ENCODE measurements around the gene DLX2. TPM values are rescaled to one million over a fixed set of nuclear protein-coding genes. Genes with fewer than 3 reads are reported as not detected.
A peak's percentile ranks its signal among the peaks of the same experiment; 100 is the strongest.

The DLX2 gene
- total and polyA plus RNA-seq, 2 of the 13 experiments (the other 11 are each of a cell fraction or from before 2014, with no cell fraction given): 0.07 to 0.15 TPM

DNA sequence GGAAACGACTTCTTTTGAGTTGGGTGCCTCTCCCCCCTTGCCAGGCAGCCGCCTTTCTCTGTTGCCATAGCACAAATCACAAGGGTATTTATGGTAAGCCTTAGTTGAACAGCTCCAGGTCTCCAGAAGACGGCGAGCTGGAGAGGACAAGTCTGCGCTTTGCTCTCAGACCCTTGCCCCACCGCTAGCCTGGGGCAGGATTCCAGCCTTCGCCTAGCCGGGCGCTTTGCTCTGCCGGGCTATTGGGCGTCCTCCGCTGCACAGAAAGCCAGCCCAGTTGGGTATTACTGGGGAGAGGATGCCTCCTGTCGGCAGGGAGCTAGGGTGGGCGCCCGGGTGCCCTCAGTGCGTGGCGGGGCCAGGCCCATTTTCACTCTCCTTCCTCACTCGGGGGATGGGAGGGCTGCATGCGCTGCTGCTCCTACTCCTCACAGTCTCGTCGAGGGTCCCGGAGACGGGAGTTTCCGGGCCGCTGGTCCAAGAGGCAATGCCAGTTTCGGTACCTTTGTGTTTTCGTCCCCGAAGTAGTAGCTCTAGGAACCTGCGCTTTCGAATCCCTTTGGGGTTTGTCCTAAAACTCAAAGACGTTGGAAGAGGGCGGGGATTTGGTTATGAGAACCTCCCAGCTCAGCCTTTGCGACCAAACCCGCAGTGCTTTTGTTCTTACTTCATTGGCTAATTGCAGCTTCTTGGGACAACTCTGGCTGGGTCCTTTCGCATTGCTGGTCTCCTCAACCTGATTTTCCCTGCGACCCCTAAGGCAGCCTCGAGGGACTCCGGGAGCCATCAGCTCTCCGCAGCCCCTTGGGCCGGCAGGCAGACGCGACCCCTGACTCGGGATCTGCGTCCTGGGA lies 3.6 kb upstream of the DLX2 start:
- CTCF ChIA-PET (ENCODE audit: low intra/inter-chr PET ratio, low total read pairs): interaction anchor here (0.8 to 1.8 kb wide), 5 partner anchors 149 to 508 kb away, joined by 3 to 15 read pairs (median 6); no protein-coding TSS in a partner anchor
- DNase-seq (ENCODE audit: low spot score) (peak; percentile 59), FAIRE-seq (no peak), ATAC-seq (peak; percentile 63)
- Histone ChIP-seq H3K9me3 (ENCODE audit: low read length) (no peaks in the 10 kb centered on the region), H3K4me2 (ENCODE audit: low read depth, low read length) (peak overlapping the region; percentile 100), H3K27ac (ENCODE audit: extremely low read length, insufficient read depth, low read length) (no peak overlapping the region), H3K4me3 (replicated peaks in 1 of 3; ENCODE audit: insufficient read depth in 1 of 3, low read depth in 2 of 3, low read length in 3 of 3) (peak overlapping the region; percentile 58 to 75 (median 67)), H4K20me1 (ENCODE audit: insufficient read depth, low read length) (no peaks in the 10 kb centered on the region), H3K9ac (ENCODE audit: insufficient read depth, low read depth, low read length) (peak overlapping the region; percentile 54; the same call in 1 of the 2 replicates), H3K36me3 (replicated peaks in 1 of 2; ENCODE audit: control insufficient read depth in 1 of 2, insufficient read depth in 2 of 2, low read length in 2 of 2) (no peaks in the 10 kb centered on the region), H3K27me3 (ENCODE audit: control insufficient read depth in 1 of 2, insufficient read depth in 2 of 2, low read length in 2 of 2) (peaks cover 3 to 23% of the 10 kb centered on the region in 2 experiments), H3K79me2 (ENCODE audit: insufficient read depth, low read length) (no peaks in the 10 kb centered on the region), H3K4me1 (ENCODE audit: insufficient read depth, low read length) (peaks cover 52% of the 10 kb centered on the region), H2AFZ (ENCODE audit: low read length) (peak overlapping the region; percentile 90)
- BruUV-seq (replicated peaks): no TSS peak
- POLR2A ChIA-PET: interaction anchor here (0.6 to 1.2 kb wide), 3 partner anchors 10 to 321 kb away, joined by 3 to 4 read pairs (median 3); partner anchors contain the start of gene ITGA6
- WGBS (ENCODE audit: low lambda C conversion rate): 20% methylated on average over 36 of the region's 44 CpGs
- intact Hi-C loops (cut with micrococcal nuclease; ENCODE audit: unreplicated experiment) (loop anchor here (1.0 to 10.0 kb wide), 4 partner anchors 165 to 1132 kb away; no protein-coding TSS in a partner anchor), in situ Hi-C loops (cut with HindIII; ENCODE audit: extremely low pct_ligation_motif_present, low pct_unique_long_range_greater_than_20kb) (loop anchor here (5.0 to 10.0 kb wide), 4 partner anchors 149 to 534 kb away; no protein-coding TSS in a partner anchor)
- TF ChIP-seq FOXA1 (IDR thresholded peaks at IDR 0.05) (no peak), FOXA1 (CRISPR knock-in tag; IDR thresholded peaks at IDR 0.05) (no peak), ZNF225 (CRISPR knock-in tag; IDR thresholded peaks at IDR 0.05) (no peak), ZNF83 (CRISPR knock-in tag; IDR thresholded peaks at IDR 0.05; ENCODE audit: borderline replicate concordance) (no peak), ZNF232 (CRISPR knock-in tag; IDR thresholded peaks at IDR 0.05; ENCODE audit: borderline replicate concordance) (0 out of 2 replicates have a peak, but pooled peaks have one; percentile 35), ZNF44 (CRISPR knock-in tag; IDR thresholded peaks at IDR 0.05) (0 out of 2 replicates have a peak, but pooled peaks have one; percentile 31), ZNF484 (CRISPR knock-in tag; IDR thresholded peaks at IDR 0.05; ENCODE audit: borderline replicate concordance, low read depth) (no peak), ZNF687 (CRISPR knock-in tag; IDR thresholded peaks at IDR 0.05) (peak; percentile 78), NFE2L1 (CRISPR knock-in tag; IDR thresholded peaks at IDR 0.05; ENCODE audit: borderline replicate concordance) (no peak), GABPB1 (CRISPR knock-in tag; IDR thresholded peaks at IDR 0.05) (peak; percentile 48; the same call in 1 of the 2 replicates), BCL6 (CRISPR knock-in tag; IDR thresholded peaks at IDR 0.05) (peak; percentile 5; the same call in 1 of the 2 replicates), ZNF383 (CRISPR knock-in tag; IDR thresholded peaks at IDR 0.05; ENCODE audit: borderline replicate concordance) (peak; percentile 71; the same call in 1 of the 2 replicates), ZNF34 (CRISPR knock-in tag; IDR thresholded peaks at IDR 0.05; ENCODE audit: borderline replicate concordance) (0 out of 2 replicates have a peak, but pooled peaks have one; percentile 60), ZNF772 (CRISPR knock-in tag; IDR thresholded peaks at IDR 0.05) (no peak), PAX8 (CRISPR knock-in tag; IDR thresholded peaks at IDR 0.05; ENCODE audit: borderline replicate concordance) (no peak), MYPOP (CRISPR knock-in tag; IDR thresholded peaks at IDR 0.05) (no peak; the same call in 1 of the 2 replicates)
